ENCODE results near the gene FAM221B.

GRCh38 chr9:35842020-35842745, 13.7 kb upstream of the FAM221B start:
- TF ChIP-seq, protein P1, sequence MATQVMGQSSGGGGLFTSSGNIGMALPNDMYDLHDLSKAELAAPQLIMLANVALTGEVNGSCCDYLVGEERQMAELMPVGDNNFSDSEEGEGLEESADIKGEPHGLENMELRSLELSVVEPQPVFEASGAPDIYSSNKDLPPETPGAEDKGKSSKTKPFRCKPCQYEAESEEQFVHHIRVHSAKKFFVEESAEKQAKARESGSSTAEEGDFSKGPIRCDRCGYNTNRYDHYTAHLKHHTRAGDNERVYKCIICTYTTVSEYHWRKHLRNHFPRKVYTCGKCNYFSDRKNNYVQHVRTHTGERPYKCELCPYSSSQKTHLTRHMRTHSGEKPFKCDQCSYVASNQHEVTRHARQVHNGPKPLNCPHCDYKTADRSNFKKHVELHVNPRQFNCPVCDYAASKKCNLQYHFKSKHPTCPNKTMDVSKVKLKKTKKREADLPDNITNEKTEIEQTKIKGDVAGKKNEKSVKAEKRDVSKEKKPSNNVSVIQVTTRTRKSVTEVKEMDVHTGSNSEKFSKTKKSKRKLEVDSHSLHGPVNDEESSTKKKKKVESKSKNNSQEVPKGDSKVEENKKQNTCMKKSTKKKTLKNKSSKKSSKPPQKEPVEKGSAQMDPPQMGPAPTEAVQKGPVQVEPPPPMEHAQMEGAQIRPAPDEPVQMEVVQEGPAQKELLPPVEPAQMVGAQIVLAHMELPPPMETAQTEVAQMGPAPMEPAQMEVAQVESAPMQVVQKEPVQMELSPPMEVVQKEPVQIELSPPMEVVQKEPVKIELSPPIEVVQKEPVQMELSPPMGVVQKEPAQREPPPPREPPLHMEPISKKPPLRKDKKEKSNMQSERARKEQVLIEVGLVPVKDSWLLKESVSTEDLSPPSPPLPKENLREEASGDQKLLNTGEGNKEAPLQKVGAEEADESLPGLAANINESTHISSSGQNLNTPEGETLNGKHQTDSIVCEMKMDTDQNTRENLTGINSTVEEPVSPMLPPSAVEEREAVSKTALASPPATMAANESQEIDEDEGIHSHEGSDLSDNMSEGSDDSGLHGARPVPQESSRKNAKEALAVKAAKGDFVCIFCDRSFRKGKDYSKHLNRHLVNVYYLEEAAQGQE (IDR thresholded peaks at IDR 0.05; ENCODE audit: borderline replicate concordance): no peak
- TF ChIP-seq, protein P2, sequence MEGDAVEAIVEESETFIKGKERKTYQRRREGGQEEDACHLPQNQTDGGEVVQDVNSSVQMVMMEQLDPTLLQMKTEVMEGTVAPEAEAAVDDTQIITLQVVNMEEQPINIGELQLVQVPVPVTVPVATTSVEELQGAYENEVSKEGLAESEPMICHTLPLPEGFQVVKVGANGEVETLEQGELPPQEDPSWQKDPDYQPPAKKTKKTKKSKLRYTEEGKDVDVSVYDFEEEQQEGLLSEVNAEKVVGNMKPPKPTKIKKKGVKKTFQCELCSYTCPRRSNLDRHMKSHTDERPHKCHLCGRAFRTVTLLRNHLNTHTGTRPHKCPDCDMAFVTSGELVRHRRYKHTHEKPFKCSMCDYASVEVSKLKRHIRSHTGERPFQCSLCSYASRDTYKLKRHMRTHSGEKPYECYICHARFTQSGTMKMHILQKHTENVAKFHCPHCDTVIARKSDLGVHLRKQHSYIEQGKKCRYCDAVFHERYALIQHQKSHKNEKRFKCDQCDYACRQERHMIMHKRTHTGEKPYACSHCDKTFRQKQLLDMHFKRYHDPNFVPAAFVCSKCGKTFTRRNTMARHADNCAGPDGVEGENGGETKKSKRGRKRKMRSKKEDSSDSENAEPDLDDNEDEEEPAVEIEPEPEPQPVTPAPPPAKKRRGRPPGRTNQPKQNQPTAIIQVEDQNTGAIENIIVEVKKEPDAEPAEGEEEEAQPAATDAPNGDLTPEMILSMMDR (IDR thresholded peaks at IDR 0.05; ENCODE audit: poor library complexity, severe bottlenecking): no peak
- TF ChIP-seq RAD21 (conservative IDR thresholded peaks at IDR 0.05) (no peak), TAF1 (IDR thresholded peaks at IDR 0.05; ENCODE audit: low read depth) (no peak), EP300 (conservative IDR thresholded peaks at IDR 0.05; ENCODE audit: poor library complexity, severe bottlenecking) (no peak)

All from neural cell (in vitro differentiated cells).